GM18909 (cell line): ENCODE measurements around the gene PDLIM4.

Experiments used
- ATAC-seq: cut with Tn5 transposase; IDR thresholded peaks from one replicate; pipeline ENCODE4 v1.9.1; 2021; ENCODE audit warnings: mild to moderate bottlenecking; ENCODE audit not compliant: unreplicated experiment, poor library complexity

Gene PDLIM4

DNA sequence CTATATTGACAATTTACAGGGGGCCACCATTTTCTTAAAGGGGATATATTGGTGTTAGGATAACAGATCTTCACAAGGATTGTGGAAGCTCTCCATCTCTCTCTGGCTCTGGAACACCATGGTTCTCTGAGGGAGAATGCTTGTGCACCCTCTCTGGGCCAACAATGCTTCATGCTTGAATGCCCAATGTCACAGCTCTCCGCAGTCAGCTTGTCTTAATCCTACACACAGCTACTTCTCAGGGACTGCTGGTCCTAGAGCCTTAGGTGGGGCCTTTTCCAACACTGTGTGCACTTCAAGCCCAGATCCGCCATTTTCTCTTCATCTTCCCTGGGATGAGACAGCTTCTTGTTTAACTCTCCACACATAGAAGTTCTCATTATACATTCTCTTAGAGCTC, 6.9 kb upstream of the PDLIM4 start:
- no peak for ATAC-seq

DNA sequence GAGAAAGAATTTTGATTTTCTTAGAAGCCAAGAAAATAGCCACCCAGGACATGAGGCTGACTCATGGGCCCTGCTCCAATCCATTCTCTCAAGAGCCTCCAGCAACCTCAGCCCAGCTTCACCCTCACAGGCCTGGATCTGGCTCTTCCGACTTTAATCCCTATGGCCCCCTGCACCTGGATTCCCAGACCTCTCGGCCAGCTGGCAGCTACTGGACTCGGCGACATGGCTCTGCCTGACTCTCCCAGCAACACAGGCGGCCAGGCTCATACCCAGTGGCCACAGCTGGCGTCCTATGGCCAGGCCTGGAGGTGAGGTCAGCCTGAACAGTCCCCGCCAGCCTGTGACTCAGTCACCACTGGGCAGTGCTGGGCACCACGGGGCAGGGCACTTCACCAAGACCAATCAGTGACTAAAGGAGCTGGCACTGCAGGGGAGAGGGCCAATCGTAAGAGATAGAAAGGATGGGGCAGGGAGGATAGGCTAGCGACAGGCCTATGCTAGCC, 6.2 kb upstream of the PDLIM4 start:
- no peak for ATAC-seq

DNA sequence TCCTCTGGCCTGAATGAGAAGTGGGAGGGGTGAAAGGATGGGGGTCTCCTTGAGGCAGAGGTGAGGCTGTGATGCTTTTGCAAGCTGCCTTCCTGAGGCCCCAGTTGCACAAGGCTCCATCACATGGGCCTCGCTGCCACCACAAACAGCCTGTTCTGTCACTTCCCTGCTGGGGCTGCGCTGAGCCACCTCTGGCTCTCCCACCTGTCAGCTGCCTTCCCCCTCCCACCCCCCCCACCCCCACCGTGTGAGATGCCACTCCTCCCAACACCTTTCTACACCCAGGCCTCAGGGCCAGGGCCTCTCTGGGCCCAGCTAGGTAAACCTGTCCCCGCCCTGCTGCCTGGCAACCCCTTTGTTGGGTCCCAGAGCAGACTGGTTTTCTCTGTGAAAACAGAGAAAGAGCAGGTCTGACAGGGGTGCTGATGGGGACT, 4.5 kb upstream of the PDLIM4 start:
- no peak for ATAC-seq

- ATAC-seq: no peak
Measured at GRCh38 chr5:132253452-132254320, 3.8 kb upstream of the PDLIM4 start.

DNA sequence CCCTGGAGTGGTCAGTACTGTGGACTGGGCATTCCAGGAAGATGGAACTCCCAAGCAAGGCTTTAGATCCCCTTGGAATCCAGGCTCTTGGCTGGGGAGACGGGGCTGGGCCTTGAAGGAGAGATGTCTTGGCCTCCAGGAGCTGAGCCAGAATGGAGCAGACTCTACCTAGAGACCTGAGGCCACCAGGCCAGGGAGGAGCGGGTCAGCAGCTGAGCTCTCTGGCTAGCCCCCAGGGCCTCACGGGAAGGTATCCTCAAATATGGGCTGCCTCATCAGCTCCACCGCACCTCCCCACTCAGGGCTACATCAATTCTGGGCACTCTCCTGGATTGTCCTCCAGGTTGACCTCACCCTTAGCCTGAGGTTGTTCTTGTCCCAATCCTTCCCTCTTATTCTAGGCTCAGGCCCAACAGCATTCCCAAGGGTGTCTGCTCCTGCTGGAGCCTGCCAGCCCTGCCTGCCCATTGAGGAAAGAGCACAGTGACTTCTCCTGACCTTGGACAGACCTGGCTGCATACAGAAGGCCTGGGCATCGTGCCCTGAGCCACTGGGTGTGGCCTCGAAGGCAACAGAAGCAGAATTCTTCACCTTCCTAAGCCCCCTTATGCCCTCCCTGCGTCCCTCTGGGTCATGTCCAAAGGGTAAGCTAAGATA, 3.0 kb upstream of the PDLIM4 start:
- no peak for ATAC-seq

DNA sequence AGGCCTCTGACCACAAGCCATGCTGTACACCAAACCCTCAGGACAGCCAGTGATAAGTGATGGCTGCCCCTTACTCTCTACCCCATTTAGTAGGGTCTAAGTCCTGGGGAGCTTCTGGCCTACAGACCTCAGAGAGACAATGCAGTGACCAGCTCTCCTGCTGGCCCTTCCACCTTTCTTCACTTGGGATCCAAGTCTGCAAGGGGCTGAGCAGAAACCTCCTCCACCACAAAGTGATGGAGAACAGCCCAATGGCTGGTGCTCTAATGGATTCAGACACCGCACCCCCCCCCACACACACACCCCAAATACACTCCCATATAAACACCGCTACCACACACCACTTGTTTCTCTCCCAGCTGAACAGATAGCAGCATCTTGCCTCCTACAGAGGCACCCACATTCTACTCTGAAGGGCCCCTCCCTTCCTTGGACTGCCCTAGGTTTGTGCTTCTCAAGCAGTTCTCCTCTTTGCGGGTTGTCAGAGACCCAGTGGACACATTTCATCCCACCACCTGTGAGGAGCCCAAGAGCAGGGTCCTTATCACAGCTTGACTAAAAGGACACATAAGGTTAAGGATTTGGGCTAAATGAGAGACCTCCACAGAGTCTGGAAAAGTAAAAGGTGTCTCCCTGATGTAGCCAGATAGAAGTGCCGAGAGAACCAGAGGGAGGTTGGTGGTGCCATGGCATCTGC, 1.3 kb upstream of the PDLIM4 start:
- no peak for ATAC-seq

DNA sequence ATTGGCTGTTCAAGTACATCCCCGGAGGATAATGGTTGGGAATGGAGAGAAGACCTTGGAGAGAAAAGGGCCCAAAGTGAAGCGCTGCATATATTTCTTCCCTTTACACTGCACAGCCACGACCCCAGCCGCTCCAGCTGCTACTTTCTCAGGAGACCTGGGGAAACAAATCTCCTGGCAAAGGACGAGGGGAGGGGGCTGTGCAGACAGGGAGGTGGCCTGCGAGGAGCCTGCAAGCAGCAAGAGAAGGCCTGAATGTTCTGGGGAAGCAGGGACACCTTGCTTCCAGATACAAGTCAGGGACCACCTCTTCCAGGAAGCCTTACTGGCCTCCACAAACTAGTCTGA, 739 bp upstream of the PDLIM4 start:
- no peak for ATAC-seq

DNA sequence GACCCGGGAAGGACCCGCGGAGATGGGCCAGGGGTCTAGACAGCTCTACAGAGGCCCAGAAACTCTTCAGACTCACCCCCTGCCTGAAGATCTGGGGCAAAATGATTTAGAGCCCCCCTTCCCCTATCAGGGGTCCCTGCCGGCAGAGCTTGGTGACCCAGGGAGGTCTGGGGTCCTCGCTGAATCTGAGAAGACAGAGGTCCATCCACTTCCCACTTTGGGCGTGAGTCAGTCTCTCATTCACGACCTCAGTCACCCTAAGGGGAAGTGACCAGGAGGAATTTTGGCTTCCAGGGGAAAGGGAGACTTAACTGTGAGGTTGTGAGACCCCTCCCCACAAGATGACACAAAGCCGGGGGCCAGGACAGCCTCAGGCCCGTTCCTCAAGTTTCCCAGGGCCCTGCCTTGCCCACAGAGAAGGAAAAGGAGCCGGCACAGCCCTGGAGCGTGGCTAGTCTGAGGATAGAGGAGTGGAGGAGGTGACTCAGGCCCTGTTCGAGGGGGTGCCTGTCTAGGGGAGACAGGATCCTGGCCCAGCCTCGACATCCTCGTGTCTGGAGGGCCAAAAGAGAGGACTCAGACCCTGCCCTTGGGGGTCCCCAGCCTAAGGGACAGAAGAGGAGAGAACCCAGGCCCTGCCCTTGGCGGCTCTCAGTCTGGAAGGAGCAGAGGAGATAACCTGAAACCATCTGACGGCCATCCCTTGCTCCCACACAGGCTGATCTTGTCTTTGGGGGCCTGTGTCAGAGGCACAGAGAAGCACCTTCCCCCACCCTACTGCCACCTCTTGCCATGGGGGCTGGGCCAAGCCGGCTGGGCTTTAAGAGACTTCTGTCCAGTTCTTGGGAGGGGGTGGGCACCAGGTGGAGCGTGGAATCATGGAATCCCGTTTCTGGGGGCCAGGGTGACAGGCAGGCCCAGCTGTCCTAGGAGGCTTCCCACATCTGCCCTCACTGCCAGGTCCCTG, 889 bp downstream of the PDLIM4 start:
- ATAC-seq: no peak

DNA sequence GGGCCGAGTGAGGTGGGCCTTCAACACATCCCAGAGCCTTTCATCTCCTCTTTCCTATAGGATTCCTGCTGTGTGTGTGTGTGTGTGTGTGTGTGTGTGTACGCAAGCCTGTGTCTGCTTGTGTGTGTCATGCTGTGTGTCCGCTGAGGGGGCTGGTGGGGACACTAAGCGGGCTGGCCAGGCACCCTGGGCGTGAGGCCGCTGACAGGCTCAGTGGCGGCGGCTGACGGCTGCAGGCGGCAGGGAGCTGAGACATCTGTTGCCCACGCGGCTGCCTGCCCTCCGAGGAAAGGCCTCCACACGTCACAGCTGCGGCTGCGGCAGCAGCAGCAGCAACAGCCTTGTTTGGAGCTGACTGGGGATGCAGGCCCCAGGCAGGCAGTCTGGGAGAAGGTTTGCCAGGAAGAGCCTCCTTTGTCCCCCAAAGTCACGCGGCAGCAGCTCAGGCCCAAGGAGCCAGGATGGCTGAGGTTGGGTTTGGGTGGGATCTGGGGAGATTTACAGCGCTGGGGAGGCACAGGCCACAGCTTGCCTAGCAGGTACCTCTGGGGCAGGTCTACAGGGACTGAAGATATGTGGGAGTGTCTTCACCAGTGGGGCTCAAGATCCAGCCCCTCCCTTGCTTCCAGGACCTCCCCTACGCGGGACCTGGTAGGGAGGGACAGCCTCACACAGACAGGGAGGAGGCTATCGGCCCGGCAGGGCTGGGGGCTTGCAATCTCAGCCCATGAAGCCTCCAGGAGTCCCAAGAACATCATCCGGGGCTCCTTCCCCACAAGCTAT, 1.8 kb downstream of the PDLIM4 start:
- ATAC-seq: no peak

- no peak for ATAC-seq
Measured at GRCh38 chr5:132260051-132260450, 2.6 kb downstream of the PDLIM4 start.

DNA sequence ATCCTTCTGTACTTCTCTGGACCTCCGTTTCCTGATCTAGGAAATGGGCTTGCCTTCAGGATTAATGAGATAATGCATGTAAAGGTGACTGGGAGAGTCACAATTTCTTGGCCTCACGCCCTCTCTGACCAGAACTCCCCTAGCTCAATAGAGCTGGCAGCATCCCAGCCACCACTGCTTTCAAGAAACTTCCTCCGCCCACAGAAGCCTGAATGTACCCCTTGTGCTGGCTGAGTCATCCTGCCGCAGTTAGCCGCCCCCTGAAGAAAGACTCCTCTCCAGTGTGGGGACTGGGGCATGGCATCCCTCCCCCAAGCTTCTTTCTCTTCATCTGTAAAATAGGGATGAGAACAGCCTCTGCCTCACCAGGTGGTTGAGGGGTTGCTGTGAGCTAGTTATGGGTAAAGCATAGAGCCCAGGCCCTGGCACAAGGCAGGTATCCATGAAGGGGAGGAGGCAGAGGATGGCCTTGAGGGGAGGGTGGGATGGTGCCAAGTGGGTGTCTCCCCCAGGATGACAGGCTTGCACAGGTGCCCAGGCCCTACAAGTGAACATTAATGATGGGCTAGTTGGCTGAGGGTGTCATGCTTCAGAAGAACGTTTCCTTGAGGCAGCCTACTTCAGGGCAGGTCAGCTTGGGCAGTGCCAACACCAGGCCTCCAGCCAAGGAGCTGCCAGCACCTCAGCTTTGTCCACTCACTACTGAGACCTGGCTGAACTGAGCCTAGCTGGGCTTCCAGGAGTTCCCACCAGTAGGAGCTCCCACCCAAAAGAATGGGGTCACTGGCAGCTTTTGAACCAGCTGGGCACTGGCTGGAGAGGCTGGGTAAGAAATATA, 3.4 kb downstream of the PDLIM4 start:
- ATAC-seq: no peak

DNA sequence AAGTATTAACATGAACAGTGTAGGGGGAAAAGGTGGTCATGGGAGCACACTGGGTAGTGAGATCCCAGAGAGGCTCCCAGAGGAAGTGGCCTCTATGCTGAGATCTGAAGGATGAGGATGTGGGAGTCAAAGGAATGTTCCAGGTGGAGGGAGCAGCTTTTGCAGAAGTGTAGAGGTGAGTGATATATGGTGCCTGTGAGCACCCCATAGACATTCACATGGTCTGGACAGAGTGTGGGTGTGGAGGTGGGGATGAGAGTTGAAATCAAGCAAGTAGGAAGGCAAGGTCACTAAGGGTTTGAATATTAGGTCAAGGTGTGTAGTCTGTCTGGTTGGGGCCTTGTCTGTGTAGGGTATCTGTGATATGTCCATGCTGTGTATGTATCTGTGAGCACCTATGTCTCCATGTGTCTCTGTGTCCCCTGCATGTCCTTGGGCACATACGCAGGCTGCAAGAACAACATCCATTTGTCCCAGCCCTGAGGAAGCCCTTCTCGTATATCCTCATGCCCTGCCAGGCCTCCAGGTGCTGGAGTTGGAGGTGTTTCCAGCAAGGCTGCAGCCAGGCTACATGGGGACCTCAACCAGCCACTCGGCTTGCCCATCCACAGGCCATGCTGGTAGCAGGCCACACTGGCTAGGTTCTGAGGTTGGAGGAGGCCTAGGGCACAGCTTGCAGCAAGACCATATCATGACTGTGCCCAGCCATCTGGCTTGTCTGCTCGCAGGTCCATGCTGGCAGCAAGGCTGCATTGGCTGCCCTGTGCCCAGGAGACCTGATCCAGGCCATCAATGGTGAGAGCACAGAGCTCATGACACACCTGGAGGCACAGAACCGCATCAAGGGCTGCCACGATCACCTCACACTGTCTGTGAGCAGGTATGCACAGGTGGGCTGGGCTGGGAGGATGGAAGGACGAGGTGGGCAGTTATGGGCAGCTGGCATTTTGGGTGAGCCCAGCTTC, 4.7 kb downstream of the PDLIM4 start:
- no peak for ATAC-seq

- ATAC-seq: no peak
Measured at GRCh38 chr5:132262882-132263547, 5.5 kb downstream of the PDLIM4 start.

- ATAC-seq: no peak
Measured at GRCh38 chr5:132263548-132264261, 6.2 kb downstream of the PDLIM4 start.

DNA sequence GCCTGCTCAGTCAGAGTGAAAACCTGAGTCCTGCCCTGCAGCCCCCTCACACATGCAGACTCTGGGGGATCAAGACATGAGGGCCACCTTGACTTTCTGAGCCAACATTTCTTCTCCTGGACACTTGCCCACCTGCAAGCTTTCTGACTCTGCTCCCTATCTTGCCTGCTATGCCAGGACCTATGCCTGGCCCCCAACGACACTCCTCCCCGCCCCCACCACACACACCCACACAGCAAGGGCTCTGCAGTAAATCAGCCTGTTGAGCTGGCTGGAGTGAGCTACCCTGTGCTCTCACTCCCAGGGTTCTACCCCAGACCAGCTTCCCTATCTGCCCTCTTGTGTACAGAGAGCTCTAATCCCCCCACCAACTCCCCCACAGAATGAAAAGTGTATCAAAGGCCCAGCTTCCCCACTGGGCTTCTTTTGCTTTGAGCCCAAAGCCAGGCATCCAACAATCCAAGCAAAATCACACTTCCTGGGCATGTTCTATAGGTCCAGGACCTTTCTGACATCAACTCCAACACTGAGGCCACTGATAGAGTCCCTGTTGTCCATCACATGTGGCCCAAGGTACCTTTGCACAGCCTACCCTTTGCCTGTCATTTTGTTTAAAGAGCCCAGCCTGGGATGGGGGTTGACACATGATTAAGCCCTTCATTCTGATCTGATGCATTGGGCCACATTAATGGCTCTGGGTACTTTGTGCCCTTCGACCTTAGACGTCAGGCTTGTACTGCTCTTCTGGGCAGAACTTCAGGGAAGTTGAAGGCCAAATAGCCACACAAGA, 7.2 kb downstream of the PDLIM4 start:
- no peak for ATAC-seq
